OCI-LY1 (cell line): ENCODE measurements around the gene NWD2.

Source experiments
- H2AFZ ChIP-seq: fragments of 200-600 bp; sonication (generic), shearing (Covaris generic); 2 replicates; pipeline ENCODE4 v1.6.0; 2014; ENCODE audit warnings: antibody characterized with exemption, mild to moderate bottlenecking, low read length
- H3F3A ChIP-seq: fragments of 200-600 bp; sonication (generic), shearing (Covaris generic); 2 replicates; pipeline ENCODE4 v1.6.0; 2014; ENCODE audit warnings: mild to moderate bottlenecking, antibody characterized with exemption, low read length, moderate library complexity; ENCODE audit not compliant: insufficient read depth
- H3K27ac ChIP-seq: fragments of 200-600 bp; sonication (generic); 2 replicates; pipeline ENCODE4 v1.5.1; 2014; ENCODE audit warnings: low read length, mixed run types, mild to moderate bottlenecking, low read depth; ENCODE audit not compliant: poor library complexity, severe bottlenecking
- H3K27me3 ChIP-seq: fragments of 200-600 bp; sonication (generic); 2 replicates; pipeline ENCODE4 v1.6.0; 2014; ENCODE audit warnings: antibody characterized with exemption, mild to moderate bottlenecking, low read length, moderate library complexity; ENCODE audit not compliant: insufficient read depth
- H3K36me3 ChIP-seq: fragments of 200-600 bp; sonication (generic); 2 replicates; pipeline ENCODE4 v1.6.1; 2014; ENCODE audit warnings: mild to moderate bottlenecking, antibody characterized with exemption, low read length, moderate library complexity, mixed read lengths; ENCODE audit not compliant: insufficient read depth
- H3K4me1 ChIP-seq: fragments of 200-600 bp; sonication (generic); 2 replicates; pipeline ENCODE4 v1.5.1; 2014; ENCODE audit warnings: mild to moderate bottlenecking, low read length, moderate library complexity; ENCODE audit not compliant: insufficient read depth, severe bottlenecking
- H3K4me2 ChIP-seq: fragments of 200-600 bp; sonication (generic), shearing (Covaris generic); 2 replicates; pipeline ENCODE4 v1.6.1; 2014; ENCODE audit warnings: low read length
- H3K4me3 ChIP-seq: fragments of 200-600 bp; sonication (generic); 2 replicates; pipeline ENCODE4 v1.5.1; 2014; ENCODE audit warnings: low read length, low read depth, mild to moderate bottlenecking, mixed read lengths; ENCODE audit not compliant: poor library complexity, severe bottlenecking
- H3K79me2 ChIP-seq: fragments of 200-600 bp; shearing (Covaris generic); 2 replicates; pipeline ENCODE4 v1.6.1; 2016; ENCODE audit warnings: mixed run types, low read length, mixed read lengths; ENCODE audit not compliant: insufficient read depth
- H3K9ac ChIP-seq: fragments of 200-600 bp; sonication (generic), shearing (Covaris generic); 2 replicates; pipeline ENCODE4 v1.6.1; 2014; ENCODE audit warnings: mild to moderate bottlenecking, low read length, mixed read lengths
- H3K9me2 ChIP-seq: fragments of 200-600 bp; sonication (generic), shearing (Covaris generic); 2 replicates; pipeline ENCODE4 v1.6.1; 2014; ENCODE audit warnings: low read depth, mild to moderate bottlenecking, low read length, mixed read lengths
- H3K9me3 ChIP-seq: fragments of 200-600 bp; shearing (Covaris generic); 2 replicates; pipeline ENCODE4 v1.6.1; 2014; ENCODE audit warnings: low read length, mixed read lengths
- H4K20me1 ChIP-seq: fragments of 200-600 bp; sonication (generic), shearing (Covaris generic); 2 replicates; pipeline ENCODE4 v1.6.0; 2016; ENCODE audit warnings: mild to moderate bottlenecking, low read length; ENCODE audit not compliant: insufficient read depth
- EZH2 ChIP-seq: fragments of 200-600 bp; sonication (generic), shearing (Covaris generic); IDR thresholded peaks from 2 replicates; pipeline ENCODE4 v1.8.0; 2017; ENCODE audit warnings: borderline replicate concordance, mixed run types, mild to moderate bottlenecking, antibody characterized with exemption, low read length, moderate library complexity, mixed read lengths
- TF ChIP-seq, protein P1 (sequence below): fragments of 200-600 bp; sonication (generic), shearing (Covaris generic); IDR thresholded peaks from 2 replicates; pipeline ENCODE4 v1.5.1; 2017; ENCODE audit warnings: mild to moderate bottlenecking, antibody characterized with exemption, low read length, moderate library complexity, mixed read lengths

The NWD2 gene

DNA sequence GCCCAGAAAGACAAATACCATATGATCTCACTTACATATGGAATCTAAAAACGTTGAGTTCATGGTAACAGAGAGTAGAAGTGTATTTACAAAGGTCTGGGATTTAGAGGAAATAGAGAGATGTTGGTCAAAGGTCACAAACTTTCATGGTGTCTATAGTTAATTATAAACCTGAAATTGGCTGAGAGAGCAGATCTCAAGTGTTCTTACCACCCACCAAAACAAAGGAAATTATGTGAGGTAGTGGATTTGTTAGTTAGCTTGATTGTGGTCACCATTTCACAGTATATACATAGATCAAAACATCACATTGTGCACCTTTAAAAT, 186.8 kb downstream of the NWD2 start:
- H3K9me2 ChIP-seq = no peaks in the 10 kb centered on the region
- no peaks in the 10 kb centered on the region for H3K27me3 ChIP-seq
- H3F3A ChIP-seq = no peaks in the 10 kb centered on the region
- H3K27ac ChIP-seq = no peak overlapping the region
- H3K9me3 ChIP-seq = no peaks in the 10 kb centered on the region
- H3K4me3 ChIP-seq = no peak overlapping the region
- H2AFZ ChIP-seq = no peak overlapping the region
- H3K4me2 ChIP-seq = no peak overlapping the region
- no peak overlapping the region for H3K9ac ChIP-seq
- H3K79me2 ChIP-seq = no peaks in the 10 kb centered on the region
- TF ChIP-seq, protein P1, sequence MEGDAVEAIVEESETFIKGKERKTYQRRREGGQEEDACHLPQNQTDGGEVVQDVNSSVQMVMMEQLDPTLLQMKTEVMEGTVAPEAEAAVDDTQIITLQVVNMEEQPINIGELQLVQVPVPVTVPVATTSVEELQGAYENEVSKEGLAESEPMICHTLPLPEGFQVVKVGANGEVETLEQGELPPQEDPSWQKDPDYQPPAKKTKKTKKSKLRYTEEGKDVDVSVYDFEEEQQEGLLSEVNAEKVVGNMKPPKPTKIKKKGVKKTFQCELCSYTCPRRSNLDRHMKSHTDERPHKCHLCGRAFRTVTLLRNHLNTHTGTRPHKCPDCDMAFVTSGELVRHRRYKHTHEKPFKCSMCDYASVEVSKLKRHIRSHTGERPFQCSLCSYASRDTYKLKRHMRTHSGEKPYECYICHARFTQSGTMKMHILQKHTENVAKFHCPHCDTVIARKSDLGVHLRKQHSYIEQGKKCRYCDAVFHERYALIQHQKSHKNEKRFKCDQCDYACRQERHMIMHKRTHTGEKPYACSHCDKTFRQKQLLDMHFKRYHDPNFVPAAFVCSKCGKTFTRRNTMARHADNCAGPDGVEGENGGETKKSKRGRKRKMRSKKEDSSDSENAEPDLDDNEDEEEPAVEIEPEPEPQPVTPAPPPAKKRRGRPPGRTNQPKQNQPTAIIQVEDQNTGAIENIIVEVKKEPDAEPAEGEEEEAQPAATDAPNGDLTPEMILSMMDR = no peak
- no peak for TF ChIP-seq EZH2
- no peaks in the 10 kb centered on the region for H3K4me1 ChIP-seq
- H3K36me3 ChIP-seq = no peaks in the 10 kb centered on the region
- H4K20me1 ChIP-seq = no peaks in the 10 kb centered on the region

DNA sequence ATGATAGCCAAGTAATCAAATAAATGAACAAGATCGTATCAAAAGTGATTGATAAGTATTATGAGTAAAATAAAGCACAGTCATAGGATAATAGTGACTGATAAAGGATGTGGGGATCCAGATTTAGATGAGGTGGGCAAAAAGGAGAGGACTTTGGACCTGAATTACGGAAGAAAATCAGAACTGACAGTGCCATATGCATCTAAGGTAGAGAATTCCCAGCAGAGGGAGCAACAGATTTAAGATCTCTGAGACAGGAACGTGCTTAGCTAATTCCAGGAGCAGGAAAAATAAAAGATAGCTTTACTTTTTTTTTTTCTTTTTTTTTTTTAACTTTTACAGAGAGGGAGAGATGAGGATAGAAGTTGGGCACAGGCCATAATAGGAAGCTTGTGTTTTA, 189.9 kb downstream of the NWD2 start:
- no peaks in the 10 kb centered on the region for H3K9me2 ChIP-seq
- H3K27ac ChIP-seq = no peak overlapping the region
- no peak overlapping the region for H3K4me3 ChIP-seq
- no peaks in the 10 kb centered on the region for H3F3A ChIP-seq
- H3K36me3 ChIP-seq = no peaks in the 10 kb centered on the region
- H3K27me3 ChIP-seq = no peaks in the 10 kb centered on the region
- H2AFZ ChIP-seq = no peak overlapping the region
- H3K4me2 ChIP-seq = no peak overlapping the region
- H4K20me1 ChIP-seq = no peaks in the 10 kb centered on the region
- H3K4me1 ChIP-seq = no peaks in the 10 kb centered on the region
- H3K79me2 ChIP-seq = no peaks in the 10 kb centered on the region
- TF ChIP-seq, protein P1 = no peak
- TF ChIP-seq EZH2 = no peak
- no peaks in the 10 kb centered on the region for H3K9me3 ChIP-seq
- H3K9ac ChIP-seq = no peak overlapping the region

DNA sequence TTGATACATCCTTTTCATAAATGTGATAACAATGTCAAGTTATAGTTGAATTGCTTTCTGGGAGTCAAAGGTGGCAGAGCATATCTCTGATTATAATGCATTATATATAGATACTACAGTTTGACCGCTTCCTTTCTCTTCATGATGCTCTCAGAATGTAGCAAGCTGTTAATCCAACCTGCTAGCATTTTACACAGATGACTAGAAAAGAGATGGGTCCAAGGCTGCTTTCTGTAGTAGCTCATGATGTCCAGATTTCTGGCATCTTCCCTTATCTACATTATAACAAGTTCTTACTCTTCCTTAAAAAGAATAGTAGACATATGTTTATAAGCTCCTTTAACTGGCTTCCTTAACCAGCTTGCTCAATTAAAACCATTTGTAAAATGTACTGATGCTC, 192.0 kb downstream of the NWD2 start:
- Histone ChIP-seq H3K4me1 (no peaks in the 10 kb centered on the region), H3K4me2 (no peak overlapping the region), H3K79me2 (no peaks in the 10 kb centered on the region), H3F3A (no peaks in the 10 kb centered on the region), H3K4me3 (no peak overlapping the region), H4K20me1 (no peaks in the 10 kb centered on the region), H3K9ac (no peak overlapping the region), H3K9me2 (no peaks in the 10 kb centered on the region), H3K27ac (no peak overlapping the region), H3K36me3 (no peaks in the 10 kb centered on the region), H3K27me3 (no peaks in the 10 kb centered on the region), H2AFZ (no peak overlapping the region), H3K9me3 (no peaks in the 10 kb centered on the region)
- TF ChIP-seq EZH2 = no peak

DNA sequence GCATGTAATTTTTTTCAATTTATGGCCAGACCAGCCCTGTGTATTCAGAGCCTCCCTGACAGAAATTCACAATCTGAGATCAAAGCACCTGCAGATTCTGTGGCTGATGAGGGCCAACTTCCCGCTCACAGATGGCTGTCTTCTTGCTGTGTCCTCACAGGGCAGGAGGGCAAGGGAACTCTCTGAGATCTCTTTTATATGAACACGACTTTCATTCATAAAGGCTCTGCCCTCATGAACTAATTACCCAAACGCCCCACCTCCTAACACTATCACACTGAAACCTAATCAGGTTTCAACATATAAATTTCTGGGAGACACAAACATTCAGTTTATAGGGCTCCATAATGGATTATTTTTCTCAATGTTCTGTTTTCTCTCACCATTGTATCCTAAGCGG, 192.6 kb downstream of the NWD2 start:
- H3K27ac ChIP-seq = no peak overlapping the region
- H3K4me3 ChIP-seq = no peak overlapping the region
- no peaks in the 10 kb centered on the region for H3K27me3 ChIP-seq
- H3K9ac ChIP-seq = no peak overlapping the region
- no peak overlapping the region for H3K4me2 ChIP-seq
- H3K9me3 ChIP-seq = no peaks in the 10 kb centered on the region
- TF ChIP-seq, protein P1 = no peak
- TF ChIP-seq EZH2 = no peak
- H3K9me2 ChIP-seq = no peaks in the 10 kb centered on the region
- no peaks in the 10 kb centered on the region for H3K4me1 ChIP-seq
- no peaks in the 10 kb centered on the region for H3K36me3 ChIP-seq
- H4K20me1 ChIP-seq = no peaks in the 10 kb centered on the region
- no peaks in the 10 kb centered on the region for H3F3A ChIP-seq
- H3K79me2 ChIP-seq = no peaks in the 10 kb centered on the region
- H2AFZ ChIP-seq = no peak overlapping the region
